Caco-2 (cell line): ENCODE results near the gene RAB11FIP5. TPM values are rescaled to one million over a fixed set of nuclear protein-coding genes. Genes with fewer than 3 reads are reported as not detected.
A peak's percentile ranks its signal among the peaks of the same experiment; 100 is the strongest.

Source experiments
- BruUV-seq: library from RNA; stranded (reverse); fragments of 400-500 nt; replicated peaks from 2 replicates; lab custom pipeline; 2021; lab: Mats Ljungman, UMichigan
- CTCF ChIA-PET: fragments of 300-600 bp; sonication (Branson Sonifier 250); formaldehyde crosslinking; loops from one replicate; lab custom pipeline; 2022; ENCODE audit warnings: antibody characterized with exemption; lab: Charles Lee
- POLR2A ChIA-PET: fragments of 300-600 bp; sonication (Branson Sonifier 250); formaldehyde crosslinking; loops from one replicate; lab custom pipeline; 2022; ENCODE audit warnings: antibody characterized with exemption; lab: Charles Lee
- DNase-seq, 2 experiments: peaks; one replicate each; pipeline versions ENCODE4 v3.0.0 to v3.0.0-alpha.2; 2020 to 2022
- H3K27me3 ChIP-seq: replicated peaks from 2 replicates; pipeline ENCODE4 v1.6.0; 2011; ENCODE audit warnings: low read length; ENCODE audit not compliant: control insufficient read depth, insufficient read depth
- H3K36me3 ChIP-seq: 2 replicates; pipeline ENCODE4 v1.5.1; 2011; ENCODE audit warnings: low read length; ENCODE audit not compliant: control insufficient read depth, insufficient read depth
- H3K4me1 ChIP-seq: fragments of 250-450 bp; sonication (Bioruptor Pico); 2 replicates; pipeline ENCODE4 v1.5.1; 2020; ENCODE audit warnings: mild to moderate bottlenecking
- H3K4me3 ChIP-seq: 2 replicates; pipeline ENCODE4 v1.5.1; 2011; ENCODE audit warnings: low read depth, mild to moderate bottlenecking, control low read depth, low read length
- H3K9me3 ChIP-seq: fragments of 250-450 bp; sonication (Bioruptor Pico); 2 replicates; pipeline ENCODE4 v1.5.1; 2020; ENCODE audit warnings: mild to moderate bottlenecking, moderate library complexity
- H3K27ac Mint-ChIP-seq: one replicate; pipeline ENCODE4 v1.8.0; 2022; ENCODE audit warnings: mixed read lengths; ENCODE audit not compliant: unreplicated experiment
- H3K27me3 Mint-ChIP-seq: one replicate; pipeline ENCODE4 v1.8.0; 2022; ENCODE audit warnings: mixed read lengths; ENCODE audit not compliant: insufficient read depth, unreplicated experiment
- H3K36me3 Mint-ChIP-seq: one replicate; pipeline ENCODE4 v1.8.0; 2022; ENCODE audit warnings: mild to moderate bottlenecking, mixed read lengths; ENCODE audit not compliant: insufficient read depth, unreplicated experiment
- H3K4me1 Mint-ChIP-seq: one replicate; pipeline ENCODE4 v1.8.0; 2022; ENCODE audit warnings: low read depth, mixed read lengths; ENCODE audit not compliant: unreplicated experiment
- H3K4me3 Mint-ChIP-seq: one replicate; pipeline ENCODE4 v1.8.0; 2022; ENCODE audit warnings: mild to moderate bottlenecking, moderate library complexity, mixed read lengths; ENCODE audit not compliant: unreplicated experiment
- H3K9me3 Mint-ChIP-seq: one replicate; pipeline ENCODE4 v1.8.0; 2022; ENCODE audit warnings: mixed read lengths; ENCODE audit not compliant: unreplicated experiment
- CTCF ChIP-seq, 2 experiments: fragments of 200-600 bp in 1 of 2; IDR thresholded peaks; 1 replicate in 1 of 2; 2 replicates in 1 of 2; pipeline versions ENCODE4 v1.5.1 to v1.8.0; 2011 to 2022; ENCODE audit warnings: antibody characterized with exemption in 1 of 2, control low read depth in 1 of 2, inconsistent platforms in 1 of 2, low read depth in 1 of 2, low read length in 1 of 2, mild to moderate bottlenecking in 1 of 2, moderate library complexity in 1 of 2; ENCODE audit not compliant: insufficient read depth in 1 of 2, severe bottlenecking in 1 of 2, unreplicated experiment in 1 of 2
- intact Hi-C: fragments of 100-400 bp; cut with micrococcal nuclease; formaldehyde crosslinking; loops from one replicate; pipeline ENCODE4 v1.10.0; 2022; ENCODE audit not compliant: unreplicated experiment
- total RNA-seq: library from RNA; stranded (reverse); gene quantifications from 2 replicates; pipeline ENCODE4 v1.2.3, GENCODE V29; 2022

Gene RAB11FIP5
- total RNA-seq, 1 experiment from 2014 or later = 17.3 TPM

- Mint-ChIP-seq H3K9me3 (no peaks in the 10 kb centered on the region), H3K27ac (peak overlapping the region; percentile 60), H3K4me3 (peak overlapping the region; percentile 78), H3K27me3 (no peaks in the 10 kb centered on the region), H3K36me3 (peaks cover 22% of the 10 kb centered on the region), H3K4me1 (peaks cover 18% of the 10 kb centered on the region)
- no peak for DNase-seq
- ChIA-PET POLR2A (no interaction called here), CTCF (interaction anchor here (0.7 to 1.4 kb wide), 2 partner anchors 17 to 108 kb away, joined by 3 to 5 read pairs; no protein-coding TSS in a partner anchor)
- no peak for TF ChIP-seq CTCF (IDR thresholded peaks at IDR 0.05; ENCODE audit: insufficient read depth in 1 of 2, low read depth in 1 of 2, low read length in 1 of 2, severe bottlenecking in 1 of 2, unreplicated experiment in 1 of 2)
- intact Hi-C loops = loop anchor here (5.0 kb wide), 2 partner anchors 92 to 107 kb away; no protein-coding TSS in a partner anchor
- H3K27me3 ChIP-seq = no peaks in the 10 kb centered on the region
- peak overlapping the region; percentile 94 for H3K4me3 ChIP-seq
- H3K36me3 ChIP-seq = no peaks in the 10 kb centered on the region
- H3K9me3 ChIP-seq = no peaks in the 10 kb centered on the region
- BruUV-seq = TSS peak; percentile 27
- 0 out of 2 replicates have a peak, but pooled peaks cover 6% of the 10 kb centered on the region for H3K4me1 ChIP-seq
Observed at GRCh38 chr2:73069855-73070642, 42.7 kb downstream of the RAB11FIP5 start.

GRCh38 chr2:73069041-73069854 lies 43.5 kb downstream of the RAB11FIP5 start:
- intact Hi-C loops = no loop called here
- H3K4me1 Mint-ChIP-seq = peaks cover 18% of the 10 kb centered on the region
- Histone ChIP-seq H3K4me1 (0 out of 2 replicates have a peak, but pooled peaks cover 6% of the 10 kb centered on the region), H3K36me3 (no peaks in the 10 kb centered on the region), H3K4me3 (no peak overlapping the region), H3K9me3 (no peaks in the 10 kb centered on the region), H3K27me3 (no peaks in the 10 kb centered on the region)
- H3K27me3 Mint-ChIP-seq = no peaks in the 10 kb centered on the region
- no peaks in the 10 kb centered on the region for H3K9me3 Mint-ChIP-seq
- ChIA-PET POLR2A (no interaction called here), CTCF (interaction anchor here (1.4 kb wide), 1 partner anchor 16 kb away, joined by 3 read pairs; no protein-coding TSS in a partner anchor)
- peak overlapping the region; percentile 60 for H3K27ac Mint-ChIP-seq
- H3K4me3 Mint-ChIP-seq = peak overlapping the region; percentile 78
- BruUV-seq = no TSS peak
- no peak for TF ChIP-seq CTCF (IDR thresholded peaks at IDR 0.05; ENCODE audit: insufficient read depth in 1 of 2, low read depth in 1 of 2, low read length in 1 of 2, severe bottlenecking in 1 of 2, unreplicated experiment in 1 of 2)
- H3K36me3 Mint-ChIP-seq = peaks cover 22% of the 10 kb centered on the region
- no peak for DNase-seq

- intact Hi-C loops = no loop called here
- 0 out of 2 replicates have a peak, but pooled peaks cover 6% of the 10 kb centered on the region for H3K4me1 ChIP-seq
Observed at GRCh38 chr2:73068147-73068546, 44.6 kb downstream of the RAB11FIP5 start.

More at GRCh38 chr2:73068147-73068546, 44.6 kb downstream of the RAB11FIP5 start:
- no peaks in the 10 kb centered on the region for H3K36me3 ChIP-seq
- H3K27ac Mint-ChIP-seq = no peak overlapping the region
- TF ChIP-seq CTCF (IDR thresholded peaks at IDR 0.05; ENCODE audit: insufficient read depth in 1 of 2, low read depth in 1 of 2, low read length in 1 of 2, severe bottlenecking in 1 of 2, unreplicated experiment in 1 of 2) = no peak
- no peak overlapping the region for H3K4me3 Mint-ChIP-seq
- no TSS peak for BruUV-seq
- no peaks in the 10 kb centered on the region for H3K27me3 Mint-ChIP-seq
- CTCF ChIA-PET = no interaction called here
- no peak for DNase-seq
- H3K4me1 Mint-ChIP-seq = peaks cover 18% of the 10 kb centered on the region
- H3K9me3 Mint-ChIP-seq = no peaks in the 10 kb centered on the region
- no peaks in the 10 kb centered on the region for H3K9me3 ChIP-seq
- no peak overlapping the region for H3K4me3 ChIP-seq
- no peaks in the 10 kb centered on the region for H3K27me3 ChIP-seq
- peaks cover 22% of the 10 kb centered on the region for H3K36me3 Mint-ChIP-seq
- POLR2A ChIA-PET = no interaction called here
